BLaER1 (cell line): Measurements from ENCODE around the gene ATF1.

Source experiments
- H3K27ac ChIP-seq: shearing (Covaris generic); formaldehyde crosslinking; 2 replicates; pipeline ENCODE4 v1.8.1; 2022
- H3K27me3 ChIP-seq: shearing (Covaris generic); formaldehyde crosslinking; 2 replicates; pipeline ENCODE4 v1.8.1; 2022
- H3K36me3 ChIP-seq: shearing (Covaris generic); formaldehyde crosslinking; 2 replicates; pipeline ENCODE4 v1.8.1; 2022
- H3K4me1 ChIP-seq: shearing (Covaris generic); formaldehyde crosslinking; 2 replicates; pipeline ENCODE4 v1.8.1; 2022
- H3K4me2 ChIP-seq: shearing (Covaris generic); formaldehyde crosslinking; 2 replicates; pipeline ENCODE4 v1.8.1; 2022
- H3K4me3 ChIP-seq: shearing (Covaris generic); formaldehyde crosslinking; 2 replicates; pipeline ENCODE4 v1.8.1; 2022
- H3K9ac ChIP-seq: shearing (Covaris generic); formaldehyde crosslinking; 2 replicates; pipeline ENCODE4 v1.8.1; 2022
- H3K9me3 ChIP-seq: shearing (Covaris generic); formaldehyde crosslinking; 2 replicates; pipeline ENCODE4 v1.8.1; 2022
- H4K20me1 ChIP-seq: shearing (Covaris generic); formaldehyde crosslinking; 2 replicates; pipeline ENCODE4 v1.8.1; 2022
- Cebpa-rat ChIP-seq: shearing (Covaris generic); IDR thresholded peaks from 2 replicates; pipeline ENCODE4 v1.8.1; 2022

ATF1 gene

DNA sequence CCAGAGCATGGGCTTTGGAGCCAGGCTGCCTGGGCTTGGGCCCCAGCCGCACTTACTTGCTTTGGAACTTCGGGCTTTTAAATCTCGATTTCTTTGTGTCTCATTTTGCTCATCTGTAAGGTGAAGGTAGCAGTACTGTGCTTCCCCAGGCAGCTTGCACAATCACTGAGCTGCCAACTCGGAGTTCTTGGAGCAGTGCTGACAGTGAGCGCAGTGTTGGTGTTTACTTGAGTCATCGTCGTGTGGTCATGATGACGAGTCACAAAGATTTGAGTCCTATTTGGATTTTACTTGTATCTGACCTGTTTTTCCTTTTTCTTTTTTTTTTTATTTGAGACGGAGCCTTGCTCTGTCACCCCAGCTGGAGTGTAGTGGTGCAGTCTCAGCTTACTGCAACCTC is 31.3 kb upstream of the ATF1 start:
- H3K27me3 ChIP-seq = no peaks in the 10 kb centered on the region
- H3K36me3 ChIP-seq = peaks cover 96% of the 10 kb centered on the region
- H4K20me1 ChIP-seq = no peaks in the 10 kb centered on the region
- no peak overlapping the region for H3K4me3 ChIP-seq
- H3K4me2 ChIP-seq = no peak overlapping the region
- no peaks in the 10 kb centered on the region for H3K4me1 ChIP-seq
- H3K9ac ChIP-seq = no peak overlapping the region
- H3K27ac ChIP-seq = no peak overlapping the region
- no peaks in the 10 kb centered on the region for H3K9me3 ChIP-seq
- TF ChIP-seq Cebpa-rat = no peak

DNA sequence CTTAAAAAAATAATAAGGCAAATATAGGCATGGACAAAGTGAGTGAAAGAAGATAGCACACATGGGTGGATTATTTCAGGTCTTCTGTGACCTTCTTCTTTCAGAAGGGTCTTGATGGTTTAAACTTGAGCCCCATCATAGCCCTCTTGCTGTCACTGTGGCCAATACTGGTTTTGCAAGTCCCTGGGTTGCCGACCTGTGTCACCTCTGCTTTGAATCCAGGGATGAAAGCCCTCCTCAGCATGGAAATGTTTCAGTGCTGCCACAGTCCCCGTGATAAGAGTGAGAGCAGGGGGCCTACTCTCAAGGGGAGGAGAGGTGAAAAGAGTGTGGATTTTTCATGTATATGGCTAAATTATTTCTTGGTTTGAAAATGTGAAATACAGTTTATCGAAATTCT is 30.2 kb upstream of the ATF1 start:
- H3K27me3 ChIP-seq = no peaks in the 10 kb centered on the region
- no peak for TF ChIP-seq Cebpa-rat
- H3K9ac ChIP-seq = no peak overlapping the region
- no peak overlapping the region for H3K4me3 ChIP-seq
- no peak overlapping the region for H3K27ac ChIP-seq
- peaks cover 96% of the 10 kb centered on the region for H3K36me3 ChIP-seq
- H3K4me2 ChIP-seq = no peak overlapping the region
- no peaks in the 10 kb centered on the region for H4K20me1 ChIP-seq
- H3K4me1 ChIP-seq = no peaks in the 10 kb centered on the region
- no peaks in the 10 kb centered on the region for H3K9me3 ChIP-seq

DNA sequence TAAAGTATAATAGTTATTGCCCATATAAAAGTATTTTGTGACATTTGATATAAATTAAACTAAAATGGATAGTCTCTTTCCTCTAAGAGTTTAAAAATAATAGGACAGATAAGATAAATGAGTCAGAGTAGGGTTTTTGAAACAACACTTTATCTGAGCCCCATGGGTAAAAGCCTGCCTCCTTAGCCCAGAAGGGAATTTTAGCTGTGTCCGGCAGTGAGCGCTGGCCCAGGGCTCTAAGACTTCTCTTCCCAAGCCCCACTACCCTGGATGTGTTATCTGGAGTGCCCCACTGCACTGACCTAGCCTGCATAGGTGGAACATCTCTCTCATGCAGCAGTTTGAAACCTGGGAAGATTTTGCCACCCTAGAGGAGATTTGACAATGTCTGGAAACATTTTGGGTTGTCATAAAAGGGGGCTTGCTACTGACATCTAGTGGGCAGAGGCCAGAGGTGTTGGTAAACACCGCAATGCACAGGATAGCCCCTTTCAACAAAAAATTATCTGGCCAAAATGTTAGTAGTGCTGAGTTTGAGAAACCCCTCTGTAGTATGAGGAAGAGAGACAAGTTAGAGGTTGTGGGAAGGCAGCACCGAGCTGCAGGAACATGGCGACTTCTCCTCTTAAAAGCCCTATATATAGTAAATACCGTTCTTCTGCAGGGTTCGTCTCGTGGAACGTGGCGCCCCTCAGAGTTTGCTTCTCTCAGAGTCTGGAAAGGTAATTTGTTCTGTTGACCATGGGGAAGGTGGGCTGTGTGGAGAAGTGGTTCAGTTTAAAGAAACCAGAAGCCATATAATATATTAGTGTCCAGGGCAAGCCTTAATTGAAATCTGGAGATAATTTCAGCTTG is 29.3 kb upstream of the ATF1 start:
- no peak for TF ChIP-seq Cebpa-rat
- Histone ChIP-seq H3K9ac (no peak overlapping the region), H3K27ac (no peak overlapping the region), H3K4me3 (no peak overlapping the region), H3K4me1 (no peaks in the 10 kb centered on the region), H3K9me3 (no peaks in the 10 kb centered on the region), H4K20me1 (no peaks in the 10 kb centered on the region), H3K36me3 (peaks cover 96% of the 10 kb centered on the region), H3K4me2 (no peak overlapping the region), H3K27me3 (no peaks in the 10 kb centered on the region)

DNA sequence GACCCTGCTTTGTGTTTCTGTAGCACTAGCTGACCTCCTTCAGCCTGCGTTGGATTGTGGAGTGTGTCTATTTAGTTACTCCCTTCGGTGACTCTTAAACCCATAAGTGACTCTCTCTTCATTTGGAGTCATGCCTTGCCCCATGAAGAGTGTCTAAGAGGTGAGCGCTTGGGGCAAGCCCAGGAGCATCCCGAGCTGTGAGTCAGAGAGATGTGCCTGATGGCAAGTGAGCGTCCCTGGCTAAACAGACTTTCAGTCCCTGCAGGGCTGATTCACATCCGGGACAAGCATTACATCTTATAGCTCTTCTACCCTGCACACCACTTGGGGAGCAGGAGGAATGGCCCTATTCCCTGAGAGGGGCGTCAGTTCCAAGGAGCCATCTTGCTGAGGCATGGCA is 24.3 kb upstream of the ATF1 start:
- Histone ChIP-seq H3K9me3 (no peaks in the 10 kb centered on the region), H3K27me3 (no peaks in the 10 kb centered on the region), H3K4me1 (no peaks in the 10 kb centered on the region), H3K9ac (no peak overlapping the region), H3K4me3 (no peak overlapping the region), H4K20me1 (no peaks in the 10 kb centered on the region), H3K27ac (no peak overlapping the region), H3K36me3 (peaks cover 97% of the 10 kb centered on the region), H3K4me2 (no peak overlapping the region)
- TF ChIP-seq Cebpa-rat = no peak

DNA sequence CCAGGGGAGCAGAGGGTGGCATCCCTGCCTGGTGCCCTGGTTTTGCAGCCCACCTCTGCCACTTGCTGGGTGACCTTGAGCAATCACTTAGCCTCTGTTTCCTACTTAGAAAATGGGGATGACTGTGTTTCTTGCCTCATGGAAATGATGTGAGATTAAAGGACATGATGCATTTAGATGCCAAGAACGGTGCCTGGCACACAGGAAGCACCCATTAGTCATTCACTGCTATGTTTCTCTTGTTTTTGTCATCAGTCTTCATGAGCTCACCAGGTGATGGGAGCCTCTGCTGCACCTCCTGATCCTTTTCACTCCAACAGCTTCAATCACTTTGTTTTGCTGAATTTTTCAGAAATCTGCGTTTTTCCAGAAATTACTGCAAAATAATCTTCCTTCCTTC is 23.6 kb upstream of the ATF1 start:
- Histone ChIP-seq H3K36me3 (peaks cover 99% of the 10 kb centered on the region), H3K4me3 (no peak overlapping the region), H3K4me1 (no peaks in the 10 kb centered on the region), H3K27ac (no peak overlapping the region), H3K9me3 (no peaks in the 10 kb centered on the region), H3K4me2 (no peak overlapping the region), H3K27me3 (no peaks in the 10 kb centered on the region), H4K20me1 (no peaks in the 10 kb centered on the region), H3K9ac (no peak overlapping the region)
- no peak for TF ChIP-seq Cebpa-rat

DNA sequence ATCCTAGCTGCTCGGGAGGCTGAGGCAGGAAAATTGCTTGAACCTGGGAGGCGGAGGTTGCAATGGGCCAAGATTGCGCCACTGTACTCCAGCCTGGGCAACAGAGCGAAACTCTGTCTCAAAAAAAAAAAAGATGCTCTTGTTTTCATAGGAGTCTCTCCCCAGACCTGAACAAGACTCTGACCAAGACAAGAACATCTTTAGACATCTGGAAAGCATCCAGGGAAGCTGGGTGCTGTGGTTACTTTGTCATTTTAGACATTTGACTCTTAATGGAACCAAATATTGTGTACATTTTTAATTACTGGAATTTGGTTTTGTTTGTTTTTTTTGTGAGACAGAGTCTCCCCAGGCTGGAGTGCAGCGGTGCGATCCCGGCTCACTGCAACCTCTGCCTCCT is 21.1 kb upstream of the ATF1 start:
- TF ChIP-seq Cebpa-rat = no peak
- Histone ChIP-seq H4K20me1 (no peaks in the 10 kb centered on the region), H3K9ac (no peak overlapping the region), H3K4me1 (no peaks in the 10 kb centered on the region), H3K27ac (no peak overlapping the region), H3K4me2 (no peak overlapping the region), H3K27me3 (no peaks in the 10 kb centered on the region), H3K9me3 (no peaks in the 10 kb centered on the region), H3K4me3 (no peak overlapping the region), H3K36me3 (peaks cover 95% of the 10 kb centered on the region)

DNA sequence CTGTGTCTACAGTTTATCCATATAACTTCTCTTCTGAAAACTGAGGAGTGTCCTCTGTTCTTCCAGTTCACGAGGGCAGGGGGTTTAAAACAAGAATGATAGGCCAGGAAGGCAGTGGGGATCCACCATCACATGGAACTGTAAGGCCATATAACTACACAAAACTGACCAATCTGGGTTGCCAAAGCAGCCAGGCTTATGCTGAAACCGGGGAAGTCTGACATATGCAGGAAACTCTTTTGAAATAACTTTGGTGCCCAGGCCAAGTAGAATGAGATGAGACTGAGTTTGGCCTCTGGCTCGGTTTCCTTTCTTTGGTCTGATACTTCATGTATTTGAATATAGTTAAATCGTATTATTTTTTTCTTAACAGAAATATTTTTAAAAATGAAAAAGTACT is 18.0 kb upstream of the ATF1 start:
- Histone ChIP-seq H3K9me3 (no peaks in the 10 kb centered on the region), H3K27ac (no peak overlapping the region), H3K36me3 (peaks cover 84% of the 10 kb centered on the region), H3K4me2 (no peak overlapping the region), H4K20me1 (no peaks in the 10 kb centered on the region), H3K9ac (no peak overlapping the region), H3K4me3 (no peak overlapping the region), H3K27me3 (no peaks in the 10 kb centered on the region), H3K4me1 (no peaks in the 10 kb centered on the region)
- TF ChIP-seq Cebpa-rat = no peak

DNA sequence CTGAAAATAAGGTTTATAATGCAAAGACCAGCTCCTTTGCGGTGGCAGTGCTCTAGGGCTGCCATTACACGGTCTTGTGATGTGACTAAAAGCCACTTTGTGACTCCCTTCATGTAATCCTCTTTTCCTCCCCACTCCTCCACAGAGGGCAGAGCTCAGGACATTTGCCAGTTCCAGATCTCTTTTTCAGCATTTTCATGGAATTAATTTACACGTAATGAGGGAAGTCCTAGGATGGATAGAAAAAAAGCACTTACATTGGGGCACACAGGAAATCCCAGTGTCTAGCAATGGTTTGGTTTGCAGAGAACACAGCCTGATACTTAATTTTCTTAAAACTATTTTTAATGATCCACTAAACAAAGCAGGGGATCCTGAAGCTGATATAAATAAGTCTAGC is 17.5 kb upstream of the ATF1 start:
- Histone ChIP-seq H3K4me3 (no peak overlapping the region), H3K36me3 (peaks cover 80% of the 10 kb centered on the region), H3K27me3 (no peaks in the 10 kb centered on the region), H3K27ac (no peak overlapping the region), H3K9ac (no peak overlapping the region), H3K4me2 (no peak overlapping the region), H3K4me1 (no peaks in the 10 kb centered on the region), H4K20me1 (no peaks in the 10 kb centered on the region), H3K9me3 (no peaks in the 10 kb centered on the region)
- no peak for TF ChIP-seq Cebpa-rat

DNA sequence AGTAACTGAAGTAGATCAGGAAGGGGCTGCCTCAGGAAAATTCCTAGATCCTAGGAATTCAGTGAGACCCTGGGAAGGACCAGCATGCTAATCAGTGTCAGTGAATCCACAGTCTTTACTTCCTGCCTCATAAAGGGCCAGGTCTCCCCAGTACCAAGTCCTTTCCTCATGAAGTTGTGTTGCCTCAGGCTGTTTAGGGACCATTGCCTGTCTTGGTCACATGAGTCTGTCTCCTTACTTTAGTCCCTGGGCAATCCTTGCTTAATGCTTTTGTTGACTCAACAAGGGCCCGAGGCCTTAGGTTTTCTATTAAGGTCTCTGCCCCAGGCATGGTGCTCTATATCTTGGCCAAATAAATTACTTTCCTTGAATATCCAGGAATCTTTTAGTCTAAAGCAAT is 16.1 kb upstream of the ATF1 start:
- Histone ChIP-seq H3K9ac (no peak overlapping the region), H4K20me1 (no peaks in the 10 kb centered on the region), H3K36me3 (peaks cover 66% of the 10 kb centered on the region), H3K27me3 (no peaks in the 10 kb centered on the region), H3K4me3 (no peak overlapping the region), H3K9me3 (no peaks in the 10 kb centered on the region), H3K4me2 (no peak overlapping the region), H3K4me1 (no peaks in the 10 kb centered on the region), H3K27ac (no peak overlapping the region)
- no peak for TF ChIP-seq Cebpa-rat

DNA sequence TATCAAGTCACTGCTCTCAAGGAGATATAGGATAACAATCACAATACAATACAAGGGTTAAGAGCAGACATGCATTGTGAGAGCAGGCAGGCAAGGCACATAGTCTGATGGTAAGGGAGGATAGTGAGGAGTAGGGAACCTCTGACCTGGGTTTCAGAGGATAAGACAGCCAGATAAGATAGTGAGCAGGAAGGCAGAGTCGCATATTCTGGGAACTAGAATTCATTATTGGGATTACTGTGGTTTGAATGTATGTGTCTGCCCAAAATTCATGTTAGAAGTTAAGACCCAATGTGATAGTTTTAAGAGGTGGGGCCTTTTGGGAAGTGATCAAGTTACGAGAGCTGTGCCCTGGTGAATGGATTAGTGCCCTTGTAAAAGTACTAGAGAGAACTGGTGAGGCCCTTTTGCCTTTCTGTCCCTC is 14.4 kb upstream of the ATF1 start:
- Histone ChIP-seq H3K4me2 (no peak overlapping the region), H4K20me1 (no peaks in the 10 kb centered on the region), H3K36me3 (peaks cover 49% of the 10 kb centered on the region), H3K4me1 (no peaks in the 10 kb centered on the region), H3K4me3 (no peak overlapping the region), H3K27me3 (no peaks in the 10 kb centered on the region), H3K9me3 (no peaks in the 10 kb centered on the region), H3K9ac (no peak overlapping the region), H3K27ac (no peak overlapping the region)
- TF ChIP-seq Cebpa-rat = no peak

DNA sequence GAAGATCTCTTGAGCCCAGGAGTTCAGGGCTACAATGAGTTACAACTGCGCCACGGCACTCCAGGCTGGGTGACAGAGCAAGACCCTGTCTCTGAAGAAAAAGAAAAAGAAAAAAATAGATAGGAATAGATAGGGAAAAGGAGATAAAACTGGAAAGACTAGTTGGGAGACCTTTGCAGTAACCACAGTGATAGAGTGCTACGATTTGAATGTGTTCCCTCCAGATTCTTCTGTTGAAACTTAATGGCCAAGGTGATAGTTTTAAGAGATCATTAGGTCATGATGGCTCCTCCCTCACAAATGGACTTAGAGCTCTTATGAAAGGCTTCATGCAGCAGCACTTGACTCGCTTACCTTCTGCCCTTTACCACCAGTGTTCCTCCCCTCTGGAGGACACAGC is 13.5 kb upstream of the ATF1 start:
- no peak overlapping the region for H3K27ac ChIP-seq
- H3K4me2 ChIP-seq = no peak overlapping the region
- no peaks in the 10 kb centered on the region for H3K9me3 ChIP-seq
- H4K20me1 ChIP-seq = no peaks in the 10 kb centered on the region
- no peaks in the 10 kb centered on the region for H3K27me3 ChIP-seq
- no peak overlapping the region for H3K4me3 ChIP-seq
- peaks cover 40% of the 10 kb centered on the region for H3K36me3 ChIP-seq
- H3K4me1 ChIP-seq = no peaks in the 10 kb centered on the region
- TF ChIP-seq Cebpa-rat = no peak
- H3K9ac ChIP-seq = no peak overlapping the region
